ENCODE data around the gene NOTCH1. TPM values are rescaled to one million over a fixed set of nuclear protein-coding genes. Genes with fewer than 3 reads are reported as not detected.

The NOTCH1 gene
- total RNA-seq, 1 experiment from 2014 or later: 3.2 TPM

DNA sequence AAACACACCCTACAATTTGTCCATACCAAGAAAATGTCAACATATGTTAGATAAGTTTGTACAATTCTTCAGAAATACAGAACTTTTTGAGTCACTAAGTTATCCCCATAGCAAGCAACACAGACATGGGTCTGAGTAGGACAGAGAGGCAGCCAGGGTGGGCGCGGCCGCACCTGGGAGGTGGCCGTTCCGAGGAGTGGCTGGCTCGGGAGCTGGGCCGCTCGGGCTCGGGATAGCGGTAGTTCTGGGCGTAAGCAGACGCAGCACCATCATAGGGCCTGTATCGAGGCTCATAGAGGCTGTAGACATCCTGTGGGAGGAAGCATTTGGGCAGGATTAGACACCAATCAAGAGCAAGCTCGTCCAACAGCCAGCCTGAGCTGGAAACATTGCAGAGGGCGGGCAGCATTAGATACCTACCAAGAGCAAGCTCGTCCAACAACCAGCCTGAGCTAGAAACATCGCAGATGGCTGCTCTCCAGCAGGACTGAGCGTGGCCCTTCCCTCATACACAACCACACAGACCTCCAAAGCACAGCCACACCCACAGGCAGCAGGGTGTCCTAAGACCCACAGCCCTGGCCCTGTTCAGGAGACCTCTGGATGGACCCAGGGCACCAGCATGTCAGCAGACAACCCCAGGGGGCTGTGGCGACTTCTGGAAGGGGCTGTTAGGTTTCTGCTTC lies 73.9 kb downstream of the NOTCH1 start:
- in situ Hi-C loops (cut with HindIII; ENCODE audit: low pct_unique_long_range_greater_than_20kb, low sequenced_read_pairs): no loop called here
- DNase-seq (ENCODE audit: low read depth, low spot score): no peak

DNA sequence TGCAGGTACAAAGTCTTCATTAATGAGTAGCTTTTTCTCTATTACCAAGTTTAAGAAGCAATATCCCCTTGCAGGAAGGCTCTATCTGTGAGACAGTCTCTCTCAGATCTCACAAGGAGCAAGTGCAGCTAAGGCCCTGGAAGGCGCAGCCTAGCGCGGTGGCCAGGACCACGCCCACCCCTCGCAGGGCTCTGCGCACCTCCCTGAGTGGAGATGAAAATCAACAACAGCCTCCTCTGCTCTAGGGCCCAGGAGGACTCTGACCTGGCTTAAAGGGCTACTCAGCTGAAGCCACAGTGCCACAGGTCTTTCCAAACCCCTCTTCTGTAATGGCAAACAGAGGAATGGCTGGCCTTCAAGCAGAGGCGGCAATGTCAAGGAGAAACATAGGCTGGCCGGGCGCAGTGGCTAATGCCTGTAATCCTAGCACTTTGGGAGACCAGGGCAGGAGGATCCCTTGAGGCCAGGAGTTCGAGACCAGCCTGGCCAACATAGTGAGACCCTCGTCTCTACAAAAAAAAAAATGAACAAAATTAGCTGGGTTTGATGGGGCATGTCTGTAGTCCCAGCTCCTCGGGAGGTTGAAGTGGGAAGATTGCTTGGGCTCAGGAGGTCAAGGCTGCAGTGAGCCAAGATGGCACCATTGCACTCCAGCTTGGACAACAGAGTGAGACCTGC lies 74.9 kb downstream of the NOTCH1 start:
- in situ Hi-C loops (cut with HindIII; ENCODE audit: low pct_unique_long_range_greater_than_20kb, low sequenced_read_pairs): no loop called here
- no peak for DNase-seq (ENCODE audit: low read depth, low spot score)

GRCh38 chr9:136470356-136470755 lies 75.5 kb downstream of the NOTCH1 start:
- in situ Hi-C loops (cut with HindIII; ENCODE audit: low pct_unique_long_range_greater_than_20kb, low sequenced_read_pairs): no loop called here
- DNase-seq (ENCODE audit: low read depth, low spot score): no peak

DNA sequence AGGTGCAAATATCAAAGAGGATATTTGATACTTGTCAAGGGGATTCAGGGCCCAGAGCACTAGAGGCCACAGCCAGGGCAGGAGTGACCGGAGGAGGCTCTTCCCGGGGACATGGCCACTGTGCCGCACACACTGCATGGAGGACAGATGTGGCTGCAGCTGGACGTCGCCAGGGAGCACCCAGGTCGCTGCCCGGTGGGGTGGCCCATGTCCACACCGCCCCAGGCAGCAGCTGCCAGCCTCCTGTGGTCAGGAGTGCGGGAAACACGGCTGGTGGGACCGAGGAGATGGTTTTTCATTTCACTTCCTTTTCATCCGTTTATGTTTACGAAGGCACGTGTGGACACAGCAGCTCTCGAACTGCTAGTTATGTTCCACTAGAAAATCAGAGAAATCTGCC lies 78.1 kb downstream of the NOTCH1 start:
- no peak for DNase-seq (ENCODE audit: low read depth, low spot score)
- in situ Hi-C loops (cut with HindIII; ENCODE audit: low pct_unique_long_range_greater_than_20kb, low sequenced_read_pairs): no loop called here

DNA sequence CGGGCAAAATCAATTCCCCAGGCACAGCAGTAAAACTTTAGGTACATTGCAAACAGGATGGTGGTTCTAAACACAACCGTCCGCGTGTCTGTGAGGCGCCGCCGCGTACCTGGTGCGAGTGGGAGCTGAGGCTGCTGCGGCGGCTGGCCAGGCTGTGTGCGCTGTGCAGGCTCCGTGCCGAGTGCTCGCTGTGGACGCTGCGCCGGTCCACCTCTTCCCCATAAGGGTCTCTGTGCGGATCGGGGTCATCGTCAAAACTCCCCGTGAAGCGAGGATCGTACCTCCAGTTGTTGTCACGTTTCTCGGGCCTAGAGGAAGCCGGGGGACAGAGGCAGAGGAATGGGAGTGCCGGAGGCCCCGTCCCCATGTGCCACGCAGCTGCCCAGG lies 79.7 kb downstream of the NOTCH1 start:
- in situ Hi-C loops (cut with HindIII; ENCODE audit: low pct_unique_long_range_greater_than_20kb, low sequenced_read_pairs): no loop called here

GRCh38 chr9:136465500-136466154 lies 80.2 kb downstream of the NOTCH1 start:
- in situ Hi-C loops (cut with HindIII; ENCODE audit: low pct_unique_long_range_greater_than_20kb, low sequenced_read_pairs): no loop called here
- no peak for DNase-seq (ENCODE audit: low read depth, low spot score)

More for the DNA sequence above, 79.7 kb downstream of the NOTCH1 start:
- no peak for DNase-seq (ENCODE audit: low read depth, low spot score)

DNA sequence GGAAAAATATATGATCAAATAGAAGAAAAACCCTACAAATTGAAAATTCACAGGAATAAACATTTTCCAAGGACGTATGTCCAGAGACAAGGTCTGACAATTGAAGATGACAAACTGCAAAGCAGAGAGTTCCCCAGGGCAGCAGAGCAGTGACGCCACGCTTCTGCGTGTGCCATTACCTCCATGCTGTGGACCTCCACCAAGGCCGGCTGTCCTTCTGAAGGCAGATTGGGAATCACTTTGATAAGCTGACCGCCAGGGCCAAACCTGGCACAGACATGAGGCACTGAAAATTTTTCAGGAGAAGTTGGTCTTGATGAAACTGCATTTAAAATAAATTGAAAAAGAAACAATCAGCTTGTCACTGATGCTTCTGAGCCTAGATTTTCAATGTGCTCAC lies 81.6 kb downstream of the NOTCH1 start:
- in situ Hi-C loops (cut with HindIII; ENCODE audit: low pct_unique_long_range_greater_than_20kb, low sequenced_read_pairs): no loop called here
- DNase-seq (ENCODE audit: low read depth, low spot score): no peak

- DNase-seq (ENCODE audit: low read depth, low spot score): no peak
- in situ Hi-C loops (cut with HindIII; ENCODE audit: low pct_unique_long_range_greater_than_20kb, low sequenced_read_pairs): no loop called here
Measured at GRCh38 chr9:136463578-136463977, 82.3 kb downstream of the NOTCH1 start.

DNA sequence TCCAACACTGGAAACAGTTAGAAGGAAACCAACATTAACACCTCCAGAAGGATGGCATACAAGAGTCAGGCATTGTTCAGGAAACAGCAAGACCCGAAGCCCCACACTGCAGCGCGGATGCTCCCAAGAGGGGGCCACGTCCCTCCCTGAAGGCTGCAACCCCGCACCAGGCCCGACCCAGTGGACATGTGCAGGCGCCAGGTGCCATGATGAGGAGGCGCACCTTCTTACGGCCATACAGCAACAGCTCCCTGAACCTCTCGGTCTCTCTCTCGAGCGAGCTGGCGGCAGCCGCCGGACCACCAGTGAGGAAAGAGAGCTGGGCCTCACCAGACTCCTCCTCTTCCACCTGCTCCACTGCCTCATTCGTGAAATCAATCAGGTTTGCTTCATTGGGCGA lies 83.2 kb downstream of the NOTCH1 start:
- DNase-seq (ENCODE audit: low read depth, low spot score): no peak
- in situ Hi-C loops (cut with HindIII; ENCODE audit: low pct_unique_long_range_greater_than_20kb, low sequenced_read_pairs): no loop called here

DNA sequence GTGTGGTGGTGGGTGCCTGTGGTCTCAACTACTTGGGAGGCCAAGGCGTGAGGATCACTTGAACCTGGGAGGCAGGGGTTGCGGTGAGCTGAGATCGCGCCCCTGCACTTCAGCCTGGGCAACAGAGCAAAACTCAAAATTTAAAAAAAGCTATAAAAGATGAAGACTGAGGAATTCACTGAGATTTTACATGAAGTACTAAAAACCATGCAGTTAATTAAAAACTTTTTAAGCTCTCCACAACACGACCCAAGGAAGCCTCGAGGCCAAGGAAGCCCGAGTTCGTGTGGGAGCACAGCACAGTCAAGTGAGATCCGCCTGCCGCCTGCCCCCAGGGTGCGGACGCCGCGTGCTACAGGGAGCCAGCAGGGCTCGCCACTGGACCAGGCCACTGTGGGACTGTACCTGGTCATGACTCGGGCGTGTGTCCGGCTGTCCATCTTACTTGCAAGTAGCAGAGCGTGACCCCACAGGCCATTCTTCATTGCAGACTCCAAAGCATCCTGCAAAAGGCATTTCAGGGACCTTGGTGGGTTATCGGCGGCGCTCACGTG lies 85.0 kb downstream of the NOTCH1 start:
- DNase-seq (ENCODE audit: low read depth, low spot score): no peak
- in situ Hi-C loops (cut with HindIII; ENCODE audit: low pct_unique_long_range_greater_than_20kb, low sequenced_read_pairs): no loop called here

GRCh38 chr9:136459425-136459824 lies 86.4 kb downstream of the NOTCH1 start:
- DNase-seq (ENCODE audit: low read depth, low spot score): no peak
- in situ Hi-C loops (cut with HindIII; ENCODE audit: low pct_unique_long_range_greater_than_20kb, low sequenced_read_pairs): no loop called here

DNA sequence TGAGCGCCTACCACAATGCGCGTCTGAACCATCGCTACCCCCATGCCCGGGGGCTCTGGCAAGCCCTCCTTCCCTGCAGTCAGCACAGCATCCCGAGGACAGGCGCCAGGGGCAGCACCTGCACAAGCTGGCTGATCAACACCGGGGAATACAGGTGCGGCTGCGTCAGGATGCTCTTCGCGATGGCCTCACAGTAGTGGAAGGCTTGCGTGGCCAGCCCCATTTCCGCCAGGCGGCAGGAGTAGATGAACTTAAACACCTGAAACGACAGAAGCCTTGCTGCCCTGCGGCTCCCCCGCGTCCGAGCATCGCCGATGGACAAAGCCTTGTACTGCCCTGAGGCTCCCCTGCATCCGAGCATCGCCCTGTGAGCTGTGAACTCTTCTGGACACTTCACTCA lies 88.5 kb downstream of the NOTCH1 start:
- in situ Hi-C loops (cut with HindIII; ENCODE audit: low pct_unique_long_range_greater_than_20kb, low sequenced_read_pairs): no loop called here

DNA sequence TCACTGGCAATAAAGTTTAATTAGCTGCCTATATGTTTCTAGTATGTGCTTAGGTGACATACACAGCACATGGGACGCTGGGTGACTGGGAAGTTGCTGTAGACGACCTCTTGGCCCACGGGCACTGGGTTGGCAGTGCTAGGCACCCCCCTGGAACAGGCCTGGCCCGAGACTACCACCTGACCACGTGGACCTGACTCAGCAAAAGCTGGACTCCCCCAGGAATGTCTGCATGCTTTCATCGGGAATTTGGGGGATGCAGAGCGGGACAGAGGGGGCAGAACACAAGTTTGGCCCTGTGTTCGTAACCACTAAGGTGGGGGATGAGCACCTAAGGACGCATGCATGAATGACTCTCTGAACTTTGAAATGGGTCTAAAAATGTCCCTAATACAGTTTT lies 89.6 kb downstream of the NOTCH1 start:
- in situ Hi-C loops (cut with HindIII; ENCODE audit: low pct_unique_long_range_greater_than_20kb, low sequenced_read_pairs): no loop called here
- no peak for DNase-seq (ENCODE audit: low read depth, low spot score)

More for the DNA sequence above, 88.5 kb downstream of the NOTCH1 start:
- DNase-seq (ENCODE audit: low read depth, low spot score): no peak

GRCh38 chr9:136455043-136456002 lies 90.5 kb downstream of the NOTCH1 start:
- in situ Hi-C loops (cut with HindIII; ENCODE audit: low pct_unique_long_range_greater_than_20kb, low sequenced_read_pairs): no loop called here
- no peak for DNase-seq (ENCODE audit: low read depth, low spot score)

- in situ Hi-C loops (cut with HindIII; ENCODE audit: low pct_unique_long_range_greater_than_20kb, low sequenced_read_pairs): no loop called here
- DNase-seq (ENCODE audit: low read depth, low spot score): no peak
Measured at GRCh38 chr9:136454026-136454796, 91.6 kb downstream of the NOTCH1 start.

GRCh38 chr9:136453326-136453725 lies 92.5 kb downstream of the NOTCH1 start:
- in situ Hi-C loops (cut with HindIII; ENCODE audit: low pct_unique_long_range_greater_than_20kb, low sequenced_read_pairs): no loop called here
- DNase-seq (ENCODE audit: low read depth, low spot score): no peak
